NCI-H2171 (cell line): ENCODE data around the gene IRS2.
A peak's percentile ranks its signal among the peaks of the same experiment; 100 is the strongest.

Source experiments
- DNase-seq: peaks from one replicate; lab custom pipeline; 2025; lab: John Stamatoyannopoulos, UW

IRS2 gene

GRCh38 chr13:109802936-109803335, 16.6 kb upstream of the IRS2 start:
- DNase-seq: no peak

GRCh38 chr13:109795011-109795410, 8.6 kb upstream of the IRS2 start:
- DNase-seq: no peak

GRCh38 chr13:109794095-109794494, 7.7 kb upstream of the IRS2 start:
- no peak for DNase-seq

- DNase-seq: no peak
Measured at GRCh38 chr13:109792416-109793059, 6.2 kb upstream of the IRS2 start.

- DNase-seq: peak; percentile 65
Measured at GRCh38 chr13:109790942-109791605, 4.7 kb upstream of the IRS2 start.

GRCh38 chr13:109790086-109790485, 3.7 kb upstream of the IRS2 start:
- no peak for DNase-seq

- DNase-seq: peak; percentile 67
Measured at GRCh38 chr13:109789262-109789661, 2.9 kb upstream of the IRS2 start.

GRCh38 chr13:109788372-109789111, 2.2 kb upstream of the IRS2 start:
- DNase-seq: no peak

GRCh38 chr13:109787135-109787954, 962 bp upstream of the IRS2 start:
- peak; percentile 24 for DNase-seq

GRCh38 chr13:109785892-109786450, 412 bp downstream of the IRS2 start:
- no peak for DNase-seq

GRCh38 chr13:109785141-109785891, 1.1 kb downstream of the IRS2 start:
- peak; percentile 53 for DNase-seq

- peak; percentile 31 for DNase-seq
Measured at GRCh38 chr13:109784590-109785140, 1.7 kb downstream of the IRS2 start.

- no peak for DNase-seq
Measured at GRCh38 chr13:109783815-109784589, 2.4 kb downstream of the IRS2 start.

GRCh38 chr13:109783447-109783814, 3.0 kb downstream of the IRS2 start:
- DNase-seq: no peak

- no peak for DNase-seq
Measured at GRCh38 chr13:109782823-109783431, 3.5 kb downstream of the IRS2 start.

- no peak for DNase-seq
Measured at GRCh38 chr13:109782066-109782822, 4.1 kb downstream of the IRS2 start.

- no peak for DNase-seq
Measured at GRCh38 chr13:109781384-109782065, 4.9 kb downstream of the IRS2 start.

GRCh38 chr13:109780845-109781383, 5.5 kb downstream of the IRS2 start:
- DNase-seq: no peak
